H1 (cell line): ENCODE results near the gene NCOA5. TPM values are rescaled to one million over a fixed set of nuclear protein-coding genes. Genes with fewer than 3 reads are reported as not detected.
A peak's percentile ranks its signal among the peaks of the same experiment; 100 is the strongest.

Experiments used
- CTCF ChIA-PET: fragments of 300-600 bp; sonication (Branson Sonifier 250); formaldehyde crosslinking; loops from one replicate; lab custom pipeline; 2021; ENCODE audit not compliant: partially characterized antibody; lab: Charles Lee
- POLR2A ChIA-PET: fragments of 300-600 bp; sonication (Branson Sonifier 250); formaldehyde crosslinking; loops from one replicate; lab custom pipeline; 2021; ENCODE audit warnings: inconsistent platforms; ENCODE audit not compliant: partially characterized antibody; lab: Charles Lee
- DNase-seq, 2 experiments: peaks; one replicate each; pipeline versions ENCODE4 v3.0.0 to v3.0.0-alpha.2; 2010 to 2022; ENCODE audit warnings: low spot score in 2 of 2, low read depth in 1 of 2, mixed read lengths in 1 of 2
- FAIRE-seq: peaks from 2 replicates; lab custom pipeline; 2011; peaks lifted over from hg19 to GRCh38; lab: Jason Lieb, UNC
- H2AFZ ChIP-seq: 2 replicates; pipeline ENCODE4 v1.8.1; 2012; ENCODE audit warnings: low read length, inconsistent platforms
- H2AK5ac ChIP-seq: 2 replicates; pipeline ENCODE4 v1.6.1; 2013; ENCODE audit warnings: low read depth, low read length
- H2BK120ac ChIP-seq: replicated peaks from 2 replicates; pipeline ENCODE3; 2013; ENCODE audit warnings: low read depth, low read length, inconsistent platforms
- H2BK12ac ChIP-seq: 2 replicates; pipeline ENCODE4 v1.6.1; 2013; ENCODE audit warnings: low read depth, low read length
- H2BK15ac ChIP-seq: 2 replicates; pipeline ENCODE4 v1.6.1; 2013; ENCODE audit warnings: low read length
- H2BK20ac ChIP-seq: 2 replicates; pipeline ENCODE4 v1.6.1; 2013; ENCODE audit warnings: low read length
- H2BK5ac ChIP-seq: 2 replicates; pipeline ENCODE4 v1.6.1; 2013; ENCODE audit warnings: low read depth, low read length
- H3K14ac ChIP-seq: 2 replicates; pipeline ENCODE4 v1.6.1; 2013; ENCODE audit warnings: inconsistent platforms; ENCODE audit not compliant: insufficient read length
- H3K18ac ChIP-seq: 2 replicates; pipeline ENCODE4 v1.6.1; 2013; ENCODE audit warnings: low read length; ENCODE audit errors: extremely low read depth
- H3K23ac ChIP-seq: 2 replicates; pipeline ENCODE4 v1.6.1; 2013; ENCODE audit warnings: inconsistent platforms; ENCODE audit not compliant: insufficient read length
- H3K23me2 ChIP-seq: 2 replicates; pipeline ENCODE4 v1.6.1; 2013; ENCODE audit warnings: low read depth, low read length
- H3K27ac ChIP-seq: 2 replicates; pipeline ENCODE4 v1.6.1; 2011; ENCODE audit warnings: low read depth, low read length, inconsistent platforms
- H3K27me3 ChIP-seq, 4 experiments: replicated peaks in 1 of 4; 1 replicate in 1 of 4; 2 replicates in 3 of 4; pipeline versions ENCODE4 v1.6.1 to v1.8.1; 2011 to 2013; ENCODE audit warnings: low read length in 3 of 4, mild to moderate bottlenecking in 3 of 4, inconsistent platforms in 2 of 4, mixed read lengths in 2 of 4, moderate library complexity in 1 of 4; ENCODE audit not compliant: control insufficient read depth in 3 of 4, insufficient read depth in 3 of 4; ENCODE audit errors: extremely low read depth in 1 of 4
- H3K36me3 ChIP-seq, 4 experiments: 2 replicates each; pipeline versions ENCODE4 v1.6.1 to v1.8.1; 2011 to 2013; ENCODE audit warnings: mild to moderate bottlenecking in 4 of 4, low read length in 3 of 4, moderate library complexity in 2 of 4, control low read depth in 1 of 4, inconsistent platforms in 1 of 4; ENCODE audit not compliant: insufficient read depth in 4 of 4, control insufficient read depth in 2 of 4
- H3K4ac ChIP-seq: replicated peaks from 2 replicates; pipeline ENCODE3; 2013; ENCODE audit warnings: low read length, low read depth, mixed read lengths, inconsistent platforms; ENCODE audit not compliant: insufficient read length
- H3K4me1 ChIP-seq, 4 experiments: replicated peaks in 1 of 4; 1 replicate in 1 of 4; 2 replicates in 3 of 4; pipeline versions ENCODE4 v1.6.1 to v1.8.1; 2011 to 2013; ENCODE audit warnings: low read length in 3 of 4, inconsistent platforms in 2 of 4, mixed read lengths in 1 of 4; ENCODE audit not compliant: insufficient read depth in 4 of 4, control insufficient read depth in 3 of 4
- H3K4me2 ChIP-seq, 2 experiments: 2 replicates each; pipeline versions ENCODE4 v1.6.1 to v1.8.1; 2011 to 2013; ENCODE audit warnings: low read depth in 2 of 2, low read length in 2 of 2, control low read depth in 1 of 2, inconsistent platforms in 1 of 2, mild to moderate bottlenecking in 1 of 2; ENCODE audit not compliant: insufficient read depth in 1 of 2
- H3K4me3 ChIP-seq, 4 experiments: fragments of 200-600, 300-600 bp in 1 of 4; sonication (generic), shearing (Covaris generic), sonication (Bioruptor Twin) in 1 of 4; 2 replicates each; pipeline versions ENCODE4 v1.5.1 to v1.8.1; 2011 to 2016; ENCODE audit warnings: low read length in 4 of 4, low read depth in 3 of 4, control low read depth in 2 of 4, inconsistent platforms in 2 of 4, mild to moderate bottlenecking in 2 of 4, mixed read lengths in 1 of 4, moderate library complexity in 1 of 4; ENCODE audit not compliant: insufficient read depth in 2 of 4; ENCODE audit errors: extremely low read depth in 1 of 4
- H3K56ac ChIP-seq: replicated peaks from 2 replicates; pipeline ENCODE3; 2013; ENCODE audit warnings: low read depth, mild to moderate bottlenecking, mixed read lengths, low read length, inconsistent platforms; ENCODE audit not compliant: insufficient read length
- H3K79me1 ChIP-seq: 2 replicates; pipeline ENCODE4 v1.6.1; 2013; ENCODE audit warnings: low read depth, low read length, control low read depth
- H3K79me2 ChIP-seq, 2 experiments: 2 replicates each; pipeline versions ENCODE4 v1.6.1 to v1.8.1; 2012 to 2013; ENCODE audit warnings: low read length in 2 of 2, mild to moderate bottlenecking in 2 of 2, inconsistent platforms in 1 of 2; ENCODE audit not compliant: insufficient read depth in 2 of 2, control insufficient read depth in 1 of 2
- H3K9ac ChIP-seq, 4 experiments: replicated peaks in 1 of 4; 1 replicate in 1 of 4; 2 replicates in 3 of 4; pipeline versions ENCODE4 v1.6.1 to v1.8.1; 2011 to 2013; ENCODE audit warnings: low read depth in 3 of 4, low read length in 3 of 4, control low read depth in 2 of 4, mild to moderate bottlenecking in 2 of 4, moderate library complexity in 2 of 4, inconsistent platforms in 1 of 4; ENCODE audit errors: extremely low read depth in 1 of 4
- H3K9me3 ChIP-seq, 2 experiments: 2 replicates each; pipeline versions ENCODE4 v1.6.1 to v1.8.1; 2012 to 2013; ENCODE audit warnings: mild to moderate bottlenecking in 2 of 2, moderate library complexity in 2 of 2, control low read depth in 1 of 2, inconsistent platforms in 1 of 2, low read depth in 1 of 2, low read length in 1 of 2, mixed read lengths in 1 of 2; ENCODE audit not compliant: insufficient read depth in 2 of 2
- H4K20me1 ChIP-seq, 2 experiments: replicated peaks in 1 of 2; 2 replicates each; pipeline versions ENCODE3 to v1.8.1; 2011 to 2013; ENCODE audit warnings: inconsistent platforms in 2 of 2, low read length in 2 of 2, mild to moderate bottlenecking in 1 of 2; ENCODE audit not compliant: insufficient read depth in 2 of 2, control insufficient read depth in 1 of 2
- H4K5ac ChIP-seq: 2 replicates; pipeline ENCODE4 v1.6.1; 2013; ENCODE audit warnings: low read length, low read depth, mixed read lengths, inconsistent platforms; ENCODE audit not compliant: insufficient read length
- H4K8ac ChIP-seq: 2 replicates; pipeline ENCODE4 v1.8.0; 2013; ENCODE audit warnings: mild to moderate bottlenecking, moderate library complexity, low read length, inconsistent platforms; ENCODE audit not compliant: insufficient read depth; ENCODE audit errors: extremely low read depth
- H4K91ac ChIP-seq: replicated peaks from 2 replicates; pipeline ENCODE3; 2013; ENCODE audit warnings: low read length, mixed read lengths, inconsistent platforms; ENCODE audit not compliant: insufficient read length
- BRCA1 ChIP-seq: IDR thresholded peaks from 2 replicates; pipeline ENCODE4 v1.6.1; 2012; ENCODE audit warnings: low read depth, low read length, improper control_type of control experiment
- CHD2 ChIP-seq: IDR thresholded peaks from 2 replicates; pipeline ENCODE4 v1.6.1; 2012; ENCODE audit warnings: low read length, improper control_type of control experiment
- CTBP2 ChIP-seq: IDR thresholded peaks from 2 replicates; pipeline ENCODE4 v1.7.0; 2011; ENCODE audit warnings: borderline replicate concordance, mild to moderate bottlenecking, moderate library complexity, mixed read lengths, low read length; ENCODE audit not compliant: insufficient read depth, insufficient read length
- EP300 ChIP-seq, 2 experiments: IDR thresholded peaks; 1 replicate in 1 of 2; 2 replicates in 1 of 2; pipeline ENCODE4 v1.6.1; 2011 to 2012; ENCODE audit warnings: low read depth in 2 of 2, low read length in 2 of 2, mild to moderate bottlenecking in 2 of 2, borderline replicate concordance in 1 of 2, inconsistent platforms in 1 of 2, moderate library complexity in 1 of 2
- GABPA ChIP-seq: IDR thresholded peaks from 2 replicates; pipeline ENCODE4 v1.6.1; 2011; ENCODE audit warnings: mild to moderate bottlenecking, low read length, moderate library complexity, borderline replicate concordance; ENCODE audit not compliant: insufficient read depth
- HDAC6 ChIP-seq: IDR thresholded peaks from one replicate; pipeline ENCODE4 v1.7.1; 2012; ENCODE audit warnings: low read depth, mild to moderate bottlenecking, inconsistent platforms, low read length, moderate library complexity
- NRF1 ChIP-seq: IDR thresholded peaks from 2 replicates; pipeline ENCODE4 v1.6.1; 2011; ENCODE audit warnings: mild to moderate bottlenecking, low read depth, low read length, improper control_type of control experiment
- PHF8 ChIP-seq: fragments of 200-600 bp; sonication (generic); conservative IDR thresholded peaks from 2 replicates; pipeline ENCODE4 v1.7.1; 2012; ENCODE audit warnings: low read depth, mild to moderate bottlenecking, inconsistent platforms, low read length, moderate library complexity
- SAP30 ChIP-seq: fragments of 300-600 bp; sonication (generic); IDR thresholded peaks from 2 replicates; pipeline ENCODE4 v1.7.1; 2012; ENCODE audit warnings: low read length, moderate library complexity, mild to moderate bottlenecking, inconsistent platforms; ENCODE audit not compliant: insufficient read depth, insufficient replicate concordance
- SIN3A ChIP-seq, 2 experiments: IDR thresholded peaks in 1 of 2; conservative IDR thresholded peaks in 1 of 2; 2 replicates each; pipeline ENCODE4 v1.6.1; 2011 to 2012; ENCODE audit warnings: low read length in 2 of 2, improper control_type of control experiment in 1 of 2, low read depth in 1 of 2, mild to moderate bottlenecking in 1 of 2
- SRF ChIP-seq: IDR thresholded peaks from 2 replicates; pipeline ENCODE4 v1.6.1; 2011; ENCODE audit warnings: mild to moderate bottlenecking, low read depth, low read length, moderate library complexity
- TBP ChIP-seq: IDR thresholded peaks from 2 replicates; pipeline ENCODE4 v1.6.1; 2011; ENCODE audit warnings: low read depth, low read length, improper control_type of control experiment
- WGBS, 2 experiments: shearing (Covaris generic) in 1 of 2; methylation state at CpG; one replicate each; pipeline versions ENCODE4 v1.1.6 to v1.1.7; 2013 to 2015; ENCODE audit warnings: low lambda C conversion rate in 2 of 2, mixed read lengths in 2 of 2, inconsistent platforms in 1 of 2, low coverage in 1 of 2, missing lambda C conversion rate in 1 of 2; ENCODE audit not compliant: insufficient replicate concordance in 2 of 2, insufficient coverage in 1 of 2, insufficient read length in 1 of 2; ENCODE audit errors: extremely low coverage in 1 of 2, missing lambda C conversion rate in 1 of 2; 5-methylcytosine and 5-hydroxymethylcytosine counted together
- polyA plus RNA-seq, 7 experiments: library from polyadenylated mRNA; depleted of rRNA in 3 of 7; stranded (reverse) in 5 of 7; unstranded in 2 of 7; fragments of >200 nt in 5 of 7; fragments of 200-250 nt in 2 of 7; gene quantifications; 1 replicate in 5 of 7; 2 replicates in 1 of 7; 4 replicates in 1 of 7; pipeline versions ENCODE4 v1.2.1 to v1.2.3, GENCODE V29; 2011 to 2013; ENCODE audit warnings: missing spikeins in 2 of 7, mixed read lengths in 2 of 7
- total RNA-seq: library from RNA; stranded (reverse); fragmentation: NEBNext Ultra II Directional; extraction: Animal tissue kit (Norgen Biotek cat#: 25700); gene quantifications from 2 replicates; pipeline ENCODE4 v1.2.1, GENCODE V29; 2021
- TF ChIP-seq, protein P1 (sequence below): IDR thresholded peaks from 2 replicates; pipeline ENCODE4 v1.6.1; 2012; ENCODE audit warnings: inconsistent platforms

Gene NCOA5
- total and polyA plus RNA-seq, 2 of the 8 experiments (the other 6 are each of a cell fraction or from before 2014, with no cell fraction given) = 20.4 to 29.0 TPM

DNA sequence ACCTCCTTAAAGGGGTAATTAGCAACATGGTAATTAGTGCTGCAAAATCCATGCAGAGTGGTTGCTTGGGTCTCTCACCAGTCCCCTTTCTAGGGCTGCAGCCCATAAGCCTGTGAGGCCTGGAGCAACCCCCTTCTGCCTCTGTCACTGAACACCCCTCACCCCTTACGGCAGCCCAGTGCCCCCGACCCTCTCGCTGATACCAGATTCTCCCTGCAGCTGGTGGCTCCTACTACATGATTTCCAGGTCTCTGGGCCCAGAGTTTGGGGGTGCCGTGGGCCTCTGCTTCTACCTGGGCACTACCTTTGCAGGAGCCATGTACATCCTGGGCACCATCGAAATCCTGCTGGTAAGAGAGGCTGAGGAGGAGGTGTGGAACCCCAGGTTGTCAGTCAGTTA, 52.7 kb downstream of the NCOA5 start:
- Histone ChIP-seq H3K56ac (no peak overlapping the region), H2BK20ac (no peak overlapping the region), H3K4me1 (peaks cover 0 to 4% (median 4%) of the 10 kb centered on the region in 4 experiments; a peak in 4 of 7 replicates), H2BK120ac (no peak overlapping the region), H3K4me2 (peak overlapping the region; percentile 19 to 25; a peak in 1 of 4 replicates), H2AFZ (no peak overlapping the region), H3K23me2 (no peaks in the 10 kb centered on the region; the same call in 1 of the 2 replicates), H3K18ac (no peak overlapping the region), H3K36me3 (no peaks in the 10 kb centered on the region), H4K20me1 (peaks cover 6 to 12% of the 10 kb centered on the region in 2 experiments), H4K5ac (no peak overlapping the region), H3K23ac (no peak overlapping the region), H3K79me1 (no peaks in the 10 kb centered on the region), H2BK12ac (no peak overlapping the region), H3K9me3 (no peaks in the 10 kb centered on the region), H3K27ac (no peak overlapping the region), H2BK15ac (no peak overlapping the region), H3K79me2 (no peaks in the 10 kb centered on the region), H3K27me3 (peaks cover 13 to 43% (median 33%) of the 10 kb centered on the region in 4 experiments), H3K4ac (no peak overlapping the region), H3K9ac (no peak overlapping the region), H2BK5ac (no peak overlapping the region), H3K14ac (no peak overlapping the region), H3K4me3 (no peak overlapping the region), H4K91ac (no peak overlapping the region), H4K8ac (no peak overlapping the region), H2AK5ac (no peak overlapping the region)
- POLR2A ChIA-PET = no interaction called here
- FAIRE-seq (no peak), DNase-seq (no peak)
- CTCF ChIA-PET = interaction anchor here (0.8 to 1.9 kb wide), 5 partner anchors 14 to 23 kb away, joined by 3 to 9 read pairs (median 4); no protein-coding TSS in a partner anchor
- 77% methylated on average over 5 of the region's 5 CpGs; no CpG with 5 or more reads in 1 of the 2 experiments for WGBS, 2 experiments
- no peak for TF ChIP-seq CTBP2
- TF ChIP-seq BRCA1 = no peak
- no peak for TF ChIP-seq SAP30
- no peak for TF ChIP-seq CHD2
- TF ChIP-seq SIN3A (conservative IDR thresholded peaks at IDR 0.05 in 1 of 2, IDR thresholded peaks at IDR 0.05 in 1 of 2; ENCODE audit: low read depth in 1 of 2, low read length in 2 of 2) = no peak
- TF ChIP-seq SRF = no peak
- no peak for TF ChIP-seq GABPA
- TF ChIP-seq EP300 (IDR thresholded peaks at IDR 0.05; ENCODE audit: borderline replicate concordance in 1 of 2, low read depth in 2 of 2, low read length in 2 of 2) = no peak
- TF ChIP-seq, protein P1, sequence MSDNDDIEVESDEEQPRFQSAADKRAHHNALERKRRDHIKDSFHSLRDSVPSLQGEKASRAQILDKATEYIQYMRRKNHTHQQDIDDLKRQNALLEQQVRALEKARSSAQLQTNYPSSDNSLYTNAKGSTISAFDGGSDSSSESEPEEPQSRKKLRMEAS = no peak
- TF ChIP-seq PHF8 = no peak
- TF ChIP-seq TBP = no peak
- no peak for TF ChIP-seq NRF1
- no peak for TF ChIP-seq HDAC6
